ENCODE results near the gene STOX2.

STOX2 gene

DNA sequence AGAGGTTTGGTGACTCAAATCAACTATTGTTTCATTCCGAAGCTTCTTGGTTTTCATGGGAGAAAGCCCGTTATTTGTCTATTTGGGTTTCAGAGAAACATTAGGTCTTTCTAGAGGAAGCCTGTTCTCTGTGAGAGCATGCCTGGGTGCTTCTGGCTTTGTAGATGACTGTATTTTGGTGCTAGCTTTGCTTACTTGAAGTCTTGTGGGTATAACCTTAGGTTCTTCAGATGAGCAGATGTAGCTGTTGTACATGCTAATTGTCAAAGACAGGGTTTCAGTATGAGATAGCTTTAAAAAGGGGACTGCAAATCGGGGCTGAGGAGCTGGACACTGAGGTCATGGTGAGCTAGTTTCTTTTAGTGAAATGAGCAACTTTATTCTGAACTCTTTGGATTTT is 7.9 kb upstream of the STOX2 start:
- DNase-seq (ENCODE audit: low spot score) = no peak

DNA sequence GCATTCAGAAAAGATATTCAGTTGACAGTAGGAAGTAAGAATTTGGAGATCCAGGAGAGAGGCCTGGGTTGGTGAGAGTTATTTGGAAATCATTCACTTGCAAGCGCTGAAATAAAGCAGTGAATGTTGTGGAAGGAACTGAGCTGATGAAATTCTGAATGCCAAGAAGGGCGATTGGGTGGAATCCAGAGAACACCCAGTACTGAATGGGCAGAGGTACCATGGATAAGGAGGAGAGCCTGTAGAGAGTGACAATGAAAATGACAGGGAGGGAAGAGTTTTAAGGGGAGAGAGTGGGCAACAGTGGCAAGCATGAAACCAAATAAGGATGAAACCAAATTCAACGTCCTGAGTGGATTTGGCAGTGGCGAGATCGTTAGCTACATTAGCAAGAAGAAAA is 6.7 kb upstream of the STOX2 start:
- DNase-seq (ENCODE audit: low spot score) = no peak

DNA sequence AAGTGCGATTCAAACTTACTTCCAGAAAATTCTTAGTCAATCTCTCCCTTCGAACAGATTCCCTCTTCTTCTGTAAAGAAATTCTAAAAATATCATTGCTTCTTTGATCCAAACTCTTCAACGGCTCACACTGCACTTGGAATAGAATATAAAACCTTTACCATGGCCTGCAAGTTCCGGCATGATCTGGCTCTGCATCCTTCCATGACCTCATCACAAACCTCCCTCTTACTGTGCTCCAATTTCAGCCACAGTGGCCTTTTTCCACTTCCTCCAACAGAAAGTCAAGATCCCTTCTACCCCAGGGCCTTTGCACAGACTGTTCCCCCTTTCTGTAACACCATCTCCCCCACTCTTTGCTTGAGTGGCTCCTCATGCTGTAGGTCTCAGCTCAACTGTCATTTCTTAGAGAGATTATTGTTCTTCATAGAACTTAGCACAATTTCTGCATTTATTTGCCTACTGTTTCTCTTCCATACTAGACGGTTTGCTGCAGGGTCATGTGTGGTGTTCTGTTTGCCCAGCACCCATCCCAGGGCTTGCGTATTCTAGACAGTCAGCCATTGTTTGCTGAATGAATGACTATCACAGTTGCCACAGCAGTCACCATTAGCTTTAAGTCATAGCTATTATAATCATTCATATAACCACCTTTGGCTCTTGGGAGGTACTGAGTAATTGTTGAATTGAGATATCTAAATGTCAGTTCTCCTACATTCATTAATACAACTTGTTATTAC is 1.9 kb upstream of the STOX2 start:
- no peak for DNase-seq (ENCODE audit: low spot score)

DNA sequence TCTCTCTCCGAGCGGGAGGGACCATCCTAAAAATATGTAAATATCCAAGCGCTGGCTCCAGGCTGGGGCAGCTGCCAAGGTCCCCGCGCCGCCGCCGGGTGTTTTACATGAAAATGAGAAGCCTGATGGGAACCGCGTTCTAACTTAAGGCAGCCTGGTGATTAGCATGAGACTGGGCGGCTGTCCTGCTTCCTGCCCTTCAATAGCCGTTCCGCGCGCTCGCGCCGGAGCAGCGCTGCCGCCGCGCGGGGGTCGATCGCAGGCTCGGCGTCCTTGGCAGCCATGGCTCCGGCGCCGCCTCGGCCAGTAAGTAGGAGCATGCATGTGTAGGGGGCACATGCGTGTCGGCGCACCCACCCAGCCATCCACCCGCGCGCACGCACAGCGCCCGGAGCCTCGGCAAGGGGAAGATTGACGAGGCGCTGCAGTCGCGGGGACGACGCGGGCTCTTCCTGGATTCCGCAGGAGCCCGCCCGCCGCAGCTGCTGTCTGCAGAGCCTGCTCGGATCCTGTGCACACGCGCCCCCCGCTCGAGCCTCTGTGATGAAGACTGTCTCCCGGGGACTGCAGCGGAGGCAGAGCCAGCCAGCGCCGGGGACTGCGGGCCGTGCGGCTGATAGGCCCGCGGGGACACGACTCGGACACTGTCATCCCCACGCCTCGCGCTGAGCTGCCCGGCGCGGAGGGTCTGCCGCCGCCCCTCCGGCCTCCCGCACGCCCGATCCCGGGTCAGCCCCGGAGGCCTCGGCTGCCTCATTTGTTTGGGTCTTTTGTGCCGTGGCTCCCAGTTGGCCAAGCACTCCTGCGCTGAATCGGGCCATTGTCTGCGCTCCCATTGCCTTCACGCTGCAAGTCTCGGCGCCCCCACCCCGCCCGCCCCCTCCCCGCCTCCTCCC is 734 bp downstream of the STOX2 start:
- DNase-seq (ENCODE audit: low spot score) = no peak

DNA sequence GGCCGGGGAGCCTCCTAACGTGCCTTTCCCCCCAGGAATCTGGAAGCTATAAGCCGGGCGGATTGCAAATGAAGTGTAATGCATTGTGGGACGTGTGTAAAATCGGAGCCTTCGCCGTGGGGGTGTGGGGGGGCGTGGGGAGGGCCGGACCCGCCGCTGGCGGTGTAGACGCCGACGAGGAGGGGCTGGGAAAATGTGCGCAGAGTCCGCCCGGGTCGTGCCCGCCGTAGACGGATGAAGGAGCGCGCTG is 1.3 kb downstream of the STOX2 start:
- DNase-seq (ENCODE audit: low spot score) = no peak

DNA sequence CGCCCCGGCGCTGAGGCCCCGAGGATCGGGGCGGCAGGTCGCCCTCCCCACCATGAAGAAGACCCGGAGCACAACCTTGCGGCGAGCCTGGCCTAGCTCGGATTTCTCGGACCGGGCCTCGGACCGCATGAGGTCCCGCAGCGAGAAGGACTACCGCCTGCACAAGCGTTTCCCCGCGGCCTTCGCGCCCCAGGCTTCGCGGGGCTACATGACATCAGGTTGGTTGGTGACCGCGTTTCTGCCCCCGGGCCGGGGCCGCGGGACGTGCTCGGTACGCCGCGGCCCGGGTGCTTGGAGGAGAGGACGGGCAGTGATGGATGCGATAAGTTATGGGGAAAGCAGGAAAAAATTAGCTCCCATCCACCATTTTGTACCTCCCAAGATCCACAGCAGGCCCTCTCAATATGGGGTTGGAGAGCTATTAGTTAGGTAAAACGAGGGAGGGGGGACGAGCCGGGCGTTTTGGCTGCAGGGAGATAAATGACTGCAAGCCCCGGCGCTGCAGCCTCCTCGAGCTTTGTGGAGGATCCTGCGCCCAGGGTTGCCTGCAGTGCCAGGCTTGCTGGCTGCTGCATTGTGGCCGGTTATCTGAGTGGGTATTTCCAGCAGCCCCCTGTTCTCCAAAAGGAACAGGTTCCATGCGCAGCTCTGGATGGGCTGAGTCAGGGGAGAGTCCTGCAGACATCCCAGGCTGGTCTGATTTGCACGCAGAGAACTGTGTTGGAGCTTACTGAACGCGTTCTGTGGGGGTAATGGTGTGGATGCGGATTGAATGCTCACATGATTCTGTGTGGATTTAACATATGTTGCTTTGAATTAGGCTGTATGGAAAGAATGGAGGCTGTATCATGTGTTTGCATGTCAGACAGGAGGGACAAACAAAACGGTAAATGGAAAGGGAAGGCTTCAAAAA is 1.9 kb downstream of the STOX2 start:
- no peak for DNase-seq (ENCODE audit: low spot score)

DNA sequence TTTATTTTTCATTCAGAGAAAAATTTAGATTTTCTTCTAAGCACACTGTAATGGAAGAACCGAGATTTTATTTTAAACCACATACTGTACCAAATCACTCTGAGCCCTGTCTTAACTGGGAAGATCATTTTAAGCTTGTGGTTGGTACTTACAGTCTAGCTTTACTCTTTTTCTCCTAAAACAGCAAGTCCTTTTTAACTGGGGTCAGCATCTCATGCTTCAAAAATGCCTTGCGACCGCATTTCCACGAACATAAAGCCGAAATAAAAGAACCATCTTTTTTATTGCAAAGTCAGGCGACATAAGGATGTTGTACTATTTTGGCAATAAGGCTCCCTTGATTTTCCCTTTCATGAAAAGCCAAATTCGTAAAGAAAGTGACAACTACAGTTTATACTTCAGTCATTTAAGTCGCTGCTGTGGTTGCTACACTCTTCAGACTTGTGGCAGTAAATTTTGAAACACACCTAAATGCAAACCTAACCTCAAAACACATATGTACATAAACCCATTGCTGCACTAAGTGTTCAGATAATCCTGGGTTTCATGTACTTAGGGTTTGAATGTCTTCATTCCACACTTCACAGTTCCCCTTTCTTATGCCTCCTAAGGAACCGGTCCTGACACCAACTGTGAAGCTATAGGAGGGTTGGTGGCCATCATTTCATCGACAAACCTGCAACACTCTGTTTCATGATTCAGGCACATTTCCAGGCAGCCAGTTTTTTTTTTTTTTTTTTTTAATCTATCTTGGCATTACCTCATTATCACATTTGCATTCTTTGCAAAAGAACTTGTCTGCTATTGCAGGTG is 3.0 kb downstream of the STOX2 start:
- DNase-seq (ENCODE audit: low spot score) = no peak

DNA sequence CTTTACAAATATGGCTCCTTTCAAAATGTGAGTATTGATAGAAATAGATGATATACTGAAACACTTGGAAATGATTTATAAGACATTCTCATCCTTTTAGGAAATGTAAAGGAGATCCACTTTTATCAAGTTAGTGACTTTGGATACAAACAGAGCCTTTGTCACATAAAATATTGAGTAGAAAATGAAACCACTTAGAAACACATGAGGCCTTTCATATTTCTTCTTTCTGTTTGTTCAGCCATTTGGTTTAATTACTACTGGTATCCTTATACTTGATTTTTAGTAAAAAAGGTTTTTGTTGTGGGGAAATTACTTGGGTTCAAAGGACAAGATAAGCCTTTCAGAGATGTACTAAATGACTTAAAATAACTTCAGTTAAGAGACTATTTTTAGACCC is 4.1 kb downstream of the STOX2 start:
- DNase-seq (ENCODE audit: low spot score) = no peak

DNA sequence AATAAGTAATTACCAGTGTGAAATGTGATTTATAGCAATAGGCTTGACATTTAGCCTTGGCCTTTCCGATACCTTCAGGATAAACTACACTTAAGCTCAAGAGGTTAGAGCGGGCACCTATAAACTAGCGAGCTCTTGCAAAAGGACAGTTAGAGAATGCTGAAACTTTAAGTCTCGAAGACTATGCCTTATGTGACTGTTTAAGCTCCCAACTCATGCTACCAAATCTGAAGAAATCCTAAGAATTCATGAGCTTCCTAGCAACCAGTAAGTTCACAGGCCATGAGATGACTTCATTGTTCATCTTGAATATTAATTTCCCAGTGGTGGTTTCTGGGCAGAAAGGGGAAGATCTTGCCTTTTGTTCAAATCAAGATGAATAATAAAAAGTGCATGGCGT is 4.7 kb downstream of the STOX2 start:
- no peak for DNase-seq (ENCODE audit: low spot score)

DNA sequence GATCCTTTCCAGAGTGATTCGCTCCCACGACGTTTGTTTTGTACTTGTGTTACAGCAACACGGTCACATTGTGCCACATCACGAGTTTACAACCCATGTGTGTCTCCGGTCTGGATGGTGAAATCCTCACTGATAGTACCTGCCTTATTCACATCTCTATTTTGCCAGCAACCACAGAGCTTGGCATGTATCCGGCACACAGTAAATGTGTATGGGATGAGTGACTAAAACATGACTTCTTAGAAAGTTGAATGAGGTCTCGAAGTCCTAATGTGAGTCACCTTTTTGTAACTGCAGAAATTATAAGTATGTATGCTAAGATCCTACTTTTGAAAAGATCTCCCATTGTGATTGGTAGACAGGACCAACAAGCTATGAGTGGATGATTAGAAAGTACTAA is 7.5 kb downstream of the STOX2 start:
- no peak for DNase-seq (ENCODE audit: low spot score)

DNA sequence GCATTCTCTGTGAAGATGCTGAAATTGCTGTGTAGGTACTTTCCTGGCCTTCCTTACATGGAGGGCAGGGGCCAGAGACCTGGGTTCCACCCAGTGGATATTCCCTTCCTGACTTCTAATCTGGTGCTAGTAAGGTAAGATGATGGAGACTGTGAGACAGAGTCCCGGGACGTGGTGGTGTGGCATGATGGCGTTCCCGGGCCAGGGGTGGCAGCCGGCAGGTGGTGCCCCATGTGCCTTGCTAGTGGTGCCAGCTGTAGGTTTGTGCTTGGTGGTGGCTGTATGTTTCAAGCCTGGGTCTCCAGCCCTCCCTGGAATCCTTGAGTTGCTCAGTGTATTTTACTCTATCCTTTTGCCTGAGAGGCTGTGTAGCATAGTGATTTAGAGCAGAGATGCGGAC is 10.9 kb downstream of the STOX2 start:
- no peak for DNase-seq (ENCODE audit: low spot score)

DNA sequence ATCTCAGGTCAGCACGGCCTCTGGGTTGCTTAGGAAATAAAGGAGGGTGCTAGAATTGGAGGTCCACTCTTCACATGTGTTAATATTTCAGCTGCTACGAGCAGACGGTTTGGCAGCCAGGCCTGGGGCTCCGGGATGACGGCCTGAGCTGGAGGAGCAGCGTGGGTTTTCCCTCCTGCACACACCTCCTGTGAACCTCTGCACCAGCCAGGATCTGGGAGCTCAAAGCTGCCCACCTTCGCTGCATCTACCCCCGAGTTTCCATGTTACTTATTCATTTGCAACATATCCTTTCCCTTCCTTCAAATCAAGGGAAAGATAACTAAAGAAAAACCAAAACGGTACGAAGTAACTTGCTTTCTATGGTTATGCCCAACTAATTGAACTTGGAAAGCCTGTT is 13.6 kb downstream of the STOX2 start:
- no peak for DNase-seq (ENCODE audit: low spot score)

DNA sequence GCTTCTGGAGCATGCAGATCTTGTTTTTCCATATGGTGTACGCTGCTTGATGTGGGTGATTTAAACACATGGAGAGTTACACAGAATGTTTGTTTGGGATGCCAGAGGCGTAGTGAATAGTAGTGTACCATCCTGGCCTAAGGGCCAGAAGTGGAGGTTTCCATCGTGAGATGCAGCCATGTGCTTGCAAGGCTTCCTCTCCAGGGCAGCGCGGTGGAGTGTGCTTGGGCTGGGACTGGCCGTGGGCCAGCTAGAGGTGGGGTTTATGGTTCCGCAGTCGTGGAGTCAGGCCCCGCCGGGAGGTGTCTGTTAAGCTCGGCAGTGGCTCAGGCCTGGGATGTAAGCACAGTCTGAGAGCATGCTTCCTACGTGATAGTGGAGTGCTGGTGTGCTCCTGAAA is 14.0 kb downstream of the STOX2 start:
- no peak for DNase-seq (ENCODE audit: low spot score)

DNA sequence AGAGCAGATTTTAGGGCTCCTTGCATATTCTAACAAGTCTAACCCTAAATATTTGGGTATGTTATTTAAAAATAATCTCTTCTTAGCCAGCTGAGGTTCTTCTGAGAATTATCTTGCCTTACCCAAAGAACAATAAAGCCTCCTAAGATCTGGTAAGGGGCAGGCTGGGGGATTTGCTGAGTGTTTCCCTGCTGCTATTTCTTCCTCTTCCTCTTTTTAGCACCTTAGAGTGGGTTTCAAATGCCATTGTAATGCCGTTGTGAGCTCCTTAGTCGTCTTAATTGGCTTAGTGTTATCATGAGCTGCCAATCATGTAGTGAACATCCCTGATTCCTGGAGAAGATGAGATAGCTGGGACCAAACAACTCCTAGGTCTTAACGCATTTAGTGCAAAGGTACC is 15.4 kb downstream of the STOX2 start:
- no peak for DNase-seq (ENCODE audit: low spot score)

DNA sequence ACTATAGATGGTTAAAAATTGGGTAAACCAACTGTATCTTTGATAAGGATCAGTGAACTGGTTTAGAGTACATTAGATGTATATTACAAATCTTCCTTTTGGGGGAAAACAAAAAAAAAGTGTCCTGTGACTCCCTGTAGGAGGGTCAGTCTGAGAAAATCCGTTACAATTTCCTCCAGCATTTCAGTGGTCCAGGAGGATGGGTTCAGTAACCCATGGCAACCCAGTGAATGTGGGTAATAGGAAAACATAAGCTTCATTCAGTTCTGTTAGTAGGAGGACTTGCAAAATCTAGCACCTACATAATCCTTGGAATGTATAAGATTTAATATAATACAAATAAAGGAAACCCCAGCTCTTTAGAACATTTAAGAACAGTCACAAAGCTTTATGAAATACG is 16.2 kb downstream of the STOX2 start:
- no peak for DNase-seq (ENCODE audit: low spot score)

DNA sequence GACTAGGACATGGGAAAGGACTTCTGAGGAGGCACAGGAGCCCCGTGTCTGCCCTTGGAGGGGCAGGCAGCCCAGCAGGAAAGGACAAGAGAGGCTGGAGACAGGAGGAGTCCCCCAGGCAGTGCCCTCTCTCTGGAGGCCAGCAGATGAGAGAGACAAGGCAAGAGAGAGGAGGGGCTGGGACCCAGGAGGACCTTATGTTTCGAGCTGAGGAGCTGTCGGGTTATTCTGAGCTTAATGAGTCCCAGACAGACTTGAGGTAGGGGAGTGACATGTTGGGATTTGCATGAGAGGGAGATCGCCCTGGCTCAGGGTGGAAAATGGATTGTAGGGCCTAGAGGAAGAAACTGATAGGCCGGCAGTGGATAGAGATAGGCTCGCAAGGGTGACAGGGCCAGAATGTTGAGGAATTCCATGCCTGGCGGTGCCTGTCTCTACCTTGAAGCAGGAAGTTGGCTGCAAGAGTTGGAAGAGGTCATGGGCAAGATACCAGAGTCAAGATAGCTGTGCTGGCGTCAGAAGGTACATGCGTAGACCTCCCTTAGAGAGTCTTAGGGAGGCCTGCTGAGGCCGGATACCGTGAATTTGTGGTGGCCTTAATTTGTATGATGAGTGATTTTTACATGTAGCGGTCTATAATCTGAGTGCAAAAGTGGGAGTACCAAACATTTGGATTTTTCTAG is 19.4 kb downstream of the STOX2 start:
- no peak for DNase-seq (ENCODE audit: low spot score)

DNA sequence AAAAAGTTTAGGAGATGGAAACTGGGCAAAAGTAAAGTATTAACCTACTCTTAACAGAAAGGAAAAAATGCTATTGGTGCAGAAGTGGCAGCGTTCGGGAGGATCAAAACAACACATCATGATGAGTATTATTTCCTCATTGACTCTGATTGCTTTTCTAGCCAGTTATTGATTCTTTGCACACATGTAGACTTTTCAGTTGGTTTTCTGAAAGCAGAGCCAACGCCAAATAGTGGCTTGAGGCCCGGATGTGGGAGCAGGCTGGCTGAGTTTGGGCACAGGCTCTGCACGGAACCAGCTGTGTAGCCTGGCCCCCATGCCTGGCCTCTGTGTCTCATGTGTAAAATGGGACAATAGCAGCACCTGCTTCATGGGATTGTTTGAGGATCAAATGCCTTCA is 21.8 kb downstream of the STOX2 start:
- no peak for DNase-seq (ENCODE audit: low spot score)

DNA sequence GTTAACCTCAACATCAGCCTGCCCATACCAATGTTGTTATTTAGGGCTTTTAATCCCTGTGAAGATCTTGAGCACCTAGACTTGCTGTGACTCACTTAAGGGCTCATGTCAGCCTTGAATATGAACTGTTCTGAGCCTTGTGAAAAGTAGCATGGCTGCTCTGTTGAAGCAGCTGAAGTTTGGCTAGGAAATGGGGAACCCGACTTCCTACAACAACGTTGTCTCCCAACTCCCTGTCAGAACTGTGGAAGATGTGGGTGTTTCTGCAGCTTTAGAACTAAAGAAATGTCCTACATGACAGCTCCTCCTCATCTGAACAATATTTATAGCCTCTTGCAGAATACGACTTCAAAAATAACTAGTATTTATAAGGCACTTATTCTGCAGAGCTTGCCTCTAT is 27.5 kb downstream of the STOX2 start:
- no peak for DNase-seq (ENCODE audit: low spot score)

DNA sequence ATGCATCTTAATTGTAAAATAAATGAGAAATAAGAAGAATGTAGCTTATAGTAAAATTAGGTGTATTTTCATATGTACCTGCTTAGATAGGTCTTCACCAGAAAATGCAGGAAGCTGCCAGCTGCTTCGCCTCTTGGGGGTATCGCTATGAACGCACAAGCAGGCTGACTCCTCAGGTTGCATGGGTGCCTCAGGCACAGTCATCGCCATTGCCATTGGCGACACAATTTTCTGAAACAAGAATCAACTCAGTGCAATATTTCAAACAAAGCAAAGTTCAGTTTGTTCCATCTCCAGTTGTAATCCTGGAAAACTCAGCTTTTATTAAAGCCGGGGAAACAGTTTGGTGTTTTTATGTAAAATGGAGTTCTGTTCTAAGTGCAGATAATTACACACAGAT is 29.7 kb downstream of the STOX2 start:
- DNase-seq (ENCODE audit: low spot score) = no peak

DNA sequence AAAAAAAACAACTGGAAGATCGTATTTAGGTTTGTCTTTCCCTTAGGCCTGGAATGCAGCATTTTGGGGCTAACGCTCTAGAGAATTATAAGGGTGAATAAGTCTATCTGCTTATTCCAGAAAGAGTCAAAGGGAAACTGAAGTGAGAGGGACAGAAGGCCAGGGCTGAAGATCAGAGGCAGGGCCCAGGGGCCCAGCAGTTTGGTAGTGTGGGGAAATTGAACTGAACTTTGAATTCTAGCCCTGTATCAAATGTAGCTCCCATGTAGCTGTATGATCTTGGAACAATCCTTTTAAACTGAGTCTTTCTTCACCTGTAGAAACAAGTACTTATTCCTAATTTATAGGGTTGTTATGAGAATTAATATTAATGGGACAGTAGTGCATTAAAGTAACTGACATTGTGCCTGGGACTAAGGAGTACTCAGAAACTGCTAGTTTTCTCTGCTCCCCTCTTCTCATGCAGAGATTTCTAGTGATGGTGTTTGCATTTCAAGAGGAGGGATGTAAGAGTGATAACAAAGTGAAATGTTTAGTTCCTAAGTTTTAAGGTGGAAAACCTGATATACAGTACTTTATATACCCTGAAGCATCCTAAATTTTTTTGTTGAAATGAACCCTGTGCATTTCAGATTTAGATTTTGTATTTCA is 30.4 kb downstream of the STOX2 start:
- no peak for DNase-seq (ENCODE audit: low spot score)

DNA sequence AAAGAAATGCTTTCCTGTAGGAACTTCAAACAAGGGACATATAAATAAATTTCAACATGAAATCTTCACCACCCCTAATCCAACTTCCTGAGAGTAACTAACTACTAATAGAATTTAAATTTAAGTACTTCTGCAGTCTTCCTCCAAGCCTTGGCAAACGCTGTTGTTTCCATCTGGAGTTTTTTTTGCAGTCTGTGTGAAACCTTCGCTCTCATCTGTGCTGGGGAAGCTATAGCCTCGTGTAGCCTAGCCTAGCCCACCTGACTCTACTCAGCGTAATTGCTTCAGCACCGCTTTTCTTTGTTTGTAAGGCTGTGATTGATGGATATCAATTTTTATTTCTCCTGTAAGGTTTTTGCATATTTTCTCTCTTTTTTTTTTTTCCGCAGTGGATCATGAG is 30.9 kb downstream of the STOX2 start:
- no peak for DNase-seq (ENCODE audit: low spot score)

Measured in CD4-positive, alpha-beta T cell treated with Interleukin-2 at 100 ng/mL for 4 hours (primary cell).